Endometrial microvascular endothelial cells (primary cell): ENCODE measurements around the gene FNIP2. TPM values are rescaled to one million over a fixed set of nuclear protein-coding genes. Genes with fewer than 3 reads are reported as not detected.
"Not testable (repeated sequence)": the region's sequence is repeated elsewhere in the genome, so short reads cannot be mapped to it uniquely, and the experiment has no call there.

Source experiments
- in situ Hi-C: cut with HindIII; loops from 2 replicates; pipeline ENCODE4 v1.10.0; 2017; ENCODE audit warnings: low sequenced_read_pairs, low pct_unique_long_range_greater_than_20kb; ENCODE audit errors: inconsistent ontology term
- total RNA-seq: library from RNA; depleted of rRNA; stranded (reverse); fragments of >200 nt; gene quantifications from one replicate; pipeline ENCODE4 v1.2.3, GENCODE V29; 2015; ENCODE audit errors: inconsistent ontology term

FNIP2 gene
- total RNA-seq, 1 donor from 2014 or later = 11.7 TPM

DNA sequence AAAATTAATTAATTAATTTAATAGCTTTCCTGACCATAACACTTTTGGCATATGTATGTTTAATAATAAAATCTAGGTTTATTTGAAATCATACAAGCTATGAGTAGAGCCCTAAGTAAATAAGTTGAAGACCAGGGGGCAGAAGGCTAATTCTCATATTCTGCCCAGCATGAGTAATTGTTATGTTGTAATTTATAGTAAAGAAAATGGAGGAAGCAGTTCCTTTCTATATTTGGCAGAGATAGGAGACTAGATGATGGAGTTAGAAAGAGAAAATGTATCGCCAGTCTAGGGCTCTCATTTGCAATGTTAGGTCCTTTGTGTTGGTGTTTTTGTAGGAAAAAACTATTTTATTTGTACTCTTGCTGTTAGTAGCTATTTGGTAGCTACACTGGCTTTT is 89.1 kb downstream of the FNIP2 start:
- in situ Hi-C loops = no loop called here

DNA sequence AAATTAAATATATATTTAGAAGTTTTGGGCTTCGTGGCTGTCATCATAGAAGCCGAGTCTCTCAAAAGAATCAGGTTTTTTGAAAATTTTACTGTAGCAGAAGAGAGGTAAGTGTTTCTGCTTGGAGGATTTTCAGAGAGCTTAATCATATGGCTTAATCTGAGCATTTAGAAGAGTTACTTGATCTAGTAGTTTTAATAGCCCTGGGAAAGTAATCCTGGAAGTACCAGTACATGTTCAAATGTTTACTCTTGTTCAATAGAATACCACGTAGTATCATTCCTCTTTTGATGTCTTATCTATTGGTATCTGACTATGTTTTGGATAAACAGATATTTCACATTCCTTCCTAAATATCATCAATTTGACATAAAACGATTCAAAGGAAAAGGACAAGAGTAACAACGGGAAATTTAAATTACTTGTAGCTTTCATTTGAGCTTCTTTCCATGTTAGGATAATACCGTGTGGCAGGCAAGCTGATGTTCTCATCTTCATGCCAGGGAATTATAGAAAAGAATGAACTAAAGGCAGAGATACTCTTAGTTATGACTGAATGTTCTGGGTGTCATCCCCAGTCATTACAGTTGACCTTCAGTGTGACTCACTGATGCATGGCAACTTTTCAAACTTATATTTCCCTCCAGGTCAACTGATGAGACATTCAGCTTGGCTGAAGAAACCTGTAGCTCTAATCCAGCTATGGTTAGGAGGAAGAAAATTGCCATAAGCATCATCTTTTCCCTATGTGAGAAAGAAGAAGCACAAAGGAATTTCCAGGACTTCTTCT is 89.8 kb downstream of the FNIP2 start:
- in situ Hi-C loops = no loop called here

DNA sequence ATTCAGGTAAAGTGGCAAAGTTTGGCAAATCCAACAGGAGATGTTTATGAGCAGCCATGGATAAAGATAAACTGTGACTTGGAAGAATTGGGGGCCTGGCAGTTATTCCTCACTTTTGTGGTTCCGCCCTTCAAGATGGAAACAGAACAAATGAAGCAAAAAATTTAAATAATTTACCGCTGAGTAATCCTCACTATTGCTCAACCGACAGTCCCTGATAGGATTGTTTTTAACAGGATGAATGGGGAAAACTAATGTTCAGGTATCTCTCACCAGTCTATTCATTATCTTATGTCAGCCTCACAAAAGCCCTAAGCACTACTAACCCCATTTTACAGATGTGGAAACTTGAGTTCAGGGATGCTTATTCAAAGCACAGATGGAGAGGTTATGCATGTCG is 90.8 kb downstream of the FNIP2 start:
- in situ Hi-C loops = no loop called here

DNA sequence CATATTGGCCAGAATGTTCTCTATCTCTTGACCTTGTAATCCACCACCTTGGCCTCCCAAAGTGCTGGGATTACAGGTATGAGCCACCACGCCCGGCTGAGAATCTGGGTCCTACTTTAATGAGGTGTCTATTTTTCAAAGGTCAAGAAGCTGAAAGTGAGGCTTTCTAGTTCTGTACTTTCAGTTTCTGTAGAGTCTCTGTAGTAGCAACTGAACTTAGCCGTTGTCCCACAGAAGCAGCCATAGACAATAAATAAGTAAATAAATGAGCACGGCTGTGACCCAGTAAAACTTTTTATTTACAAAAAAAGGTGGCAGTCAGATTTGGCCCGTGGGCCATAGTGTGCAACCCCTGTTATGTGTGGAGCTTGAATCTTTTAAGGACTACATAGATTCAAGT is 92.0 kb downstream of the FNIP2 start:
- in situ Hi-C loops = no loop called here

DNA sequence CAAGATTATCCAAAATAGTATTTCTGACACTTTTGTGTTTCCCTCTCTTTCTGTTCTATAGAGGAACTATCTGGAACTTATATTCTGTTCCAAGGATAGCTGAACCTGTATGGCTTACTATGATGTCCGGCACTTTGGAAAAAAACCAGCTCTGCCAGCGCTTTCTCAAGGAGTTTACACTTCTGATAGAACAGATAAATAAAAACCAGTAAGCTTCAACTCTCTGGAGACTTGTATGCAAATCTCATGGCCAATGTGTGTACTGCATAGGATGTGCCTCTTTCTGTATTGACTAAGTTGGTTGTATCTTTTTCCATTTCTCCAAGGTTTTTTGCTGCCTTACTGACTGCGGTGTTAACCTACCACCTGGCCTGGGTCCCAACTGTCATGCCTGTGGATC is 92.5 kb downstream of the FNIP2 start:
- in situ Hi-C loops = no loop called here

DNA sequence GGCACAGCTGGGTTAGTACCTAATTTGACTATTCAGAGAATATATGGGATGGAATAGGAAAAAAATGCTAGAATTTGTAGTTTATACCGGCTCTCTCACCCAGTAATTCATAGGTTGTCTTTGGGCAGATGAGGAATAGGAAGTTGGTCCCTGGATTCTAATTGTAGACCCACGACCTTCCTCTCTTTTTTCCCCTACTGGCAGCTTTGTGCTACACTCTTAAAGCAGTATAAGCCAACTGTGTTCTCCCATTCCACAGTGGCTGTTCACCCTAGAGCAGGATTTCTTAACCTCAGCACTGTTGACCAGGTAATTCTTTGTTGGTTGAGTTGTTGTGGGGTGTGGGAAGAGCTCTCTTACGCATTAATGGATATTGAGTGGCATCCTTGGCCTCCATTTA is 92.9 kb downstream of the FNIP2 start:
- in situ Hi-C loops = no loop called here

DNA sequence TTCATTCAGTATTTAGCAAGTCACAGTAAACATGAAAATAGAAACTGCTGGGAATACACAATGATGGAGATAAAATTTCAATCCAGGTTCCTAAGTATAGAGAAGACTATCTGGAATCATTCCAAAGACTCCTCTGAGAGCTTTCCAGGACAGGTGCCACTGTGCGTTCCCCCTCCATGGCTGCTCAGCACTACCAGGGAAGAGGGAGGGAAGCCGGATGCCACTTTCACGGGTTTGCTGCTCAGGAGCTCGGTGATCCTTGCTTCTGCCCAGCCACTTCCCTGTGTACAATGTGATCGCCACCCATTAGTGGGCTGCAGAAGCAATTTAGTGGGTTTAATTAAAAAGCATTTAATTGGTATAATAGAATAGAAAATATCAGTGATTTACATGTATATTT is 94.5 kb downstream of the FNIP2 start:
- in situ Hi-C loops = no loop called here

DNA sequence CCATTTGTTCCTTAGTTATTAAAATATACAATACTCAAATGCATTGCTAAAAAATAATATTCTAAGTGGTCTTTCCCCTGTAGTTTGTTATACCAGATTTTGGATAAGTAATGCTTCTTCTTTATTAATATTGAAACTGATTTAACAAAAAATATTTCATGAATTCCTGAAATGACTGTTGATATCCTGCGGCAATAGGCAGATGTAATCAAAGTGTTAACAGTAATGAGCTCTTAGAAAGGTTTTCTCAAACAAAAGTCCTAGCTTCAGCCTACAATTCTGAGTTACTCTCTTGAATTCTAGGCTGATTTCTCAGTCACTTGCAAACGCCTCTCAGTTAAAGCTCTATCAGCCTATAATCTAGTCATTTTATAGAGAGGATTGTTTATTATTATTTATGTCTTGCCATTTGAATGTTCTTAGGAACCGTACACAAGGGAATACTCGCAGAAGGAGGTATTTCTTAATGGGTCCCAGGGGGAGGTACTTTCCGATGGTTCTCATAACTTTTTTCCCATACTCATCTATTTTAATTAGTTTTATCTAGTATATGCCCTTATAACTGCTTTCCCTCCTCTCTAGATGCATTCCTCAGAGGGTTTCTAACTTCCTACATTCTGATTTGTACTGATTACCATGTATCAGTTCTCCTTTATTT is 96.8 kb downstream of the FNIP2 start:
- in situ Hi-C loops = no loop called here

DNA sequence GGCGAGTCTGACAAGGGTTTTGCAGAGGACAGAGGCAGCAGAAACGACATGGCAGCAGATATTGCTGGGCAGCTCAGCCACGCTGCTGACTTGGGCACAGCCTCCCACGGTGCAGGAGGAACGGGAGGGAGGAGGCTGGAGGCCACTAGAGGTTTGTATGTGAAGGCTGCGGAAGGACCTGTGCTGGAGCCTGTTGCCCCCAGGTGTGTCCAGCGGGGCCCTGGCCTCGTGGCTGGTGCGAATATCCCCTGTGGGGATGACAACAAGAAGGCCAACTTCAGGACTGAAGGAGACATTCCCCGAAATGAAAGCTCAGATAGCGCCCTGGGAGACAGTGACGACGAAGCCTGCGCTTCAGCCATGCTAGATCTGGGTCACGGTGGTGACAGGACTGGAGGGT is 100.2 kb downstream of the FNIP2 start:
- in situ Hi-C loops = no loop called here

DNA sequence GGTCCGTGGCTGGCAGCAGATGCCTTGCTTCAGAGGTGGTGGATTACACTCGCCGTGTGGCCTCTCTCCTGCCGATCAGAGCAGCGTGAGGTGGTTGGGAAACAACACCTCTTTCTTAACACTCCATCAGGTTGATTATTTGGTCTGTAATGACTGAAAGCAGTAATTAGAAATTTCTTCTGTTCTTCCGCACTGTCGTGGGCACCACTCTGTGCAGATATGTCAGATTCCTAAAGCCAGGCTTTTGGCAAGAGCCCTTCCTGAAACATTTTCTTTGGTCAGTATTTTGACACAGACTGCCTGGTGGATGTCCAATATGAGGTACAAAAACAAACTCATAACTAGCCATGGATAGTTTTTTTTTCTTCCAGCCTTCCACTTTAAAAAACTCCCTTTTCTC is 100.9 kb downstream of the FNIP2 start:
- in situ Hi-C loops = no loop called here

DNA sequence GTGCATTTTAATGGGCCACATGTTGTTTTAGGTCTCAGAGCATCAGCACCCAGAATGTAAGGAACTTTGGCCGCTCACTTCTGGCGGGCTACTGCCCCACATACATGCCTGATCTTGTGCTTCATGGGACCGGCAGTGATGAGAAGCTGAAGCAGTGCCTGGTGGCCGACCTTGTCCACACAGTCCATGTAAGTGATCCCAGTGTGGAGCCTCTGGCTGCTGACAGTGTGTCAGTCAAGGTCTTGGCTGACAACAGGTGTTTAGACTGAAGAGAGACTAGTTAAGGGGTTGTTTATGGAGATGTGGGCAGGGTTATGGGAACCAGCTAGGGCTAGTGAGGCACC is 101.4 kb downstream of the FNIP2 start:
- in situ Hi-C loops = no loop called here

DNA sequence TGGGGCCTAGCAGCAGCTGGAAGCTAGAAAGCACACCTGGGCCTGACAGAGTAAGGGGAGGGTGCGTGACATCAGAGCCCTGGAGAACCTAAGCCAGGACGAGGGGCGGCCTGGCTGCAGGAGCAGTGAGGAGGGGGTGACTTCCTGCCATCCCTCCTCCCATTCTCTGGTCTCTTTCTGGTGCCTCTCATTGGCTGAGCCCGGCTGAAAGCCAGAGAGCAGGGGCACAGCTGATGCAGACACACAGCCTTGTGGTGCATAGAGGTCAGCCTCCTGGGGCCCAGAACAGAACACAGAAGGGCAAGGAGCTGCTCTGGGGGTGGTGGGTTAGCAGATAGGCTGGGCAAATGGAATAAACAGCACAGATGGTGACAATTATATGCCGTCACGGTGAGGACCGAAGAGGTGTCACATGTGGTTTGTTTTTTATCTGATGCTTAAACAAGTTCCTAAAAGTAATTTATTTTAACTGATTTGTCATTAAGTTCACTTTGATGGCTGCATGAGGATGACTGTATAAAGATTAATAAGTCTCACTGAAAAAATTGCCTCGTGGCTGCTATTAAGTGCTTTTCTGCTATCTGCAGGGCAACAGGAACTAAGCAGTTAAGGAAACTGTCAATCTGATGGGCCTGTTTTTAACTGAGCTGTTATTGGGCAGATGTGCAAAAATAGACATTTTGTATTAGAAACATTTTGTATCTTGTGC is 102.0 kb downstream of the FNIP2 start:
- in situ Hi-C loops = no loop called here

DNA sequence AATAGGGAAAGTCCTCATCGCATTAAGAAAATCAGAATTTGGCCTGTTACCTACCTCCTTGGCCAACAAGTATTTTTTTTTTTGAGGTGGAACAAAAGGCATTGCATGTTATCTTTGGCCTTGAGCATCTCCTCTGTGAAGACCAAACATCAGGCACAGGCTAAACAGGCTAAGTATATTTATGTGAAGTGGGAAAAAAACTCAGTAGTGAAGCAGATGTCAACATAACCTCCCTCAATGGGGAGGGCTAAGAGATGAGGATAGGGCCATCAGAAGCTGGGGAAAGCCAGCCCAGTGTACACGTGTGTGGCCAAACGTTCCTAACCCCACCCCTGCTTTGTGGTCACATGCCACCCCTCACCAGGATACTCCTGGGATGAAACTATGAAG is 102.5 kb downstream of the FNIP2 start:
- in situ Hi-C loops = no loop called here

DNA sequence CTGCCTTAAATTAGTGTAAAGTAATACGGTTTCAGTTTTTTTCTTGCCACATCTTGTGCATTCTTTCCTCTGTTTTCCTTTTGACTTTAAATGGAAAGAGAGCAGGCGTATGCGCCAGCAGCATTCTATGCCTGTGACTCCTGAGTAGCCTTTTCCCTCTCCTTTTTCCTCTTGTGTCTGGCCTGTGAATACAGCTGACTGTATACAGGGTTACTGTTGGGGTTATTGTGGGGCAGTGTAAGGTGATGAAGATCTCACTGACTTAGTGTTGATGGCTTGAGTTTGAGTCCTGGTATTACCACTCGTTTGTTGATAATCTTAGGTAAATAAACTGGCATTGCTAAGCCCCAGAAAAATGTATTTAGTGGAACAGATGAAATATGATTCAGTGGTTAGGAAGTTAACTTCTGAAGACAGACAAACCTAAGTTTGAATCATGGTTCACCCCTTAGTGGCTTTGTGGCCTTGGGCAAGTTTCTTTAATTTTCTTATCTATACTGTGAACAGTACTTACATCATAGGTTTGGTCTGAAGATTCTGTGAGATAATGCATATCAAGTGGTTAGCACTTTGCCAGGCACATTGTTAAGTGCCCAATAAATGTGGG is 105.1 kb downstream of the FNIP2 start:
- in situ Hi-C loops = no loop called here

DNA sequence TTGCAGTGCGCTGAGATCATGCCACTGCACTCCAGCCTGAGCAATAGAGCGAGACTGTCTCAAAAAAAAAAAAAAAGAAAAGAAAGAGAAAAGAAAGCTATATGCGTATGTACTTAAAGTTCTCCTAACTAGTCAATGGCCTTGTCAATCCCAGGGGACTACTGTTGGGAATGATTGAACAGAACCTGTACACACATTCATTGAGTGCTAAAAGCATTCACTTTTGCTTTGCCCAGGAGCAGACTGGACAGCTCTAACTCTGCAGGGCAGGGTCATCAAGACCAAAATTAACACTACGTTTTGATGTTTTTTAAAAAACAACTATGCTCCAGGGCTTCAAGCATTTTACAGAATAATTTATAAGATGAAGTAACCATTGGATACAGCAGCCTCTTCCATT is 106.2 kb downstream of the FNIP2 start:
- in situ Hi-C loops = no loop called here

DNA sequence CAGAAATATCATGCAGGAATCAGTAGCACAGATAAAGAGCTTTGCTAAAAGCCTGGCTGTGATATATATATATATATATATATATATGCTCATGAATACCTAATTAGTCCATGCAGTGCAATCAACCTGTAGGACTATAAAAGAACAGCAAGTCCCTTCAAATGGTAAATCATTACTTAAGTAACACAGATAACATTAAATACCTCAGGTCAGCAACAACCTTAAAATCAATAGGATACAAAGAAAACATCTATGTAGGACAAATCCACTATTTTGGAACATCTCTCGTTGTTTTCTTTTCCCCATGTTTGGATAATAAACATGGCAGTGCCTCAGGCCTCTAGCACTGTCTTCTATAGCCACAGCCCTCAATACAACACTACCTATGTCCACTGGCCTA is 106.6 kb downstream of the FNIP2 start:
- in situ Hi-C loops = no loop called here

DNA sequence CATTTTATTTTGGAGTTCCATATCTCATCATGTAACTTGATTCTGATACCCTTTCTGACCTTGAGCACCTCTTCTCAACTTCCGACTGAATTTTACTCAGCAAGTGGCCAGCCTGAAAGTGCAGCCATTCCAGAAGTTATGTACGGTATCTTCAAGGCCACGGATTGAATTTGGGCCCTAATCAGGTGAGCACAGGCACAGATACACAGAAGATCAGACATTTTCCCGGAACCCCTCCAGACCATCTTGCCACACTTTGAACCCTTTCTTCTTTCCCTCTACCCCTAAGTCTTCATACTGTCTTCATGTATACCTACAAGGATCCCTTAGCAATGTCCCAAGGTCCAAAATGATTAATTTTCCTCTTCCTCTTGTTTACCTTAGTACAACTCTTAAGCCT is 108.2 kb downstream of the FNIP2 start:
- in situ Hi-C loops = no loop called here

DNA sequence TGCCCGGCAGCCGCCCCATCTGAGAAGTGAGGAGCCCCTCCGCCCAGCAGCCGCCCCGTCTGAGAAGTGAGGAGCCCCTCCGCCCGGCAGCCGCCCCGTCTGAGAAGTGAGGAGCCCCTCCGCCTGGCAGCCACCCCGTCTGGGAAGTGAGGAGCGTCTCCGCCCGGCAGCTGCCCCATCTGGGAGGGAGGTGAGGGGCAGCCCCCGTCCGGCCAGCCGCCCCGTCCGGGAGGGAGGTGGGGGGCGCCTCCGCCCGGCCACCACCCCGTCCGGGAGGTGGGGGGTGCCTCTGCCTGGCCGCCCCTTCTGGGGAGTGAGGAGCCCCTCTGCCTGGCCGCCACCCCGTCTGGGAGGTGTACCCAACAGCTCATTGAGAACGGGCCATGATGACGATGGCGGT is 113.3 kb downstream of the FNIP2 start:
- in situ Hi-C loops = not testable (repeated sequence)

DNA sequence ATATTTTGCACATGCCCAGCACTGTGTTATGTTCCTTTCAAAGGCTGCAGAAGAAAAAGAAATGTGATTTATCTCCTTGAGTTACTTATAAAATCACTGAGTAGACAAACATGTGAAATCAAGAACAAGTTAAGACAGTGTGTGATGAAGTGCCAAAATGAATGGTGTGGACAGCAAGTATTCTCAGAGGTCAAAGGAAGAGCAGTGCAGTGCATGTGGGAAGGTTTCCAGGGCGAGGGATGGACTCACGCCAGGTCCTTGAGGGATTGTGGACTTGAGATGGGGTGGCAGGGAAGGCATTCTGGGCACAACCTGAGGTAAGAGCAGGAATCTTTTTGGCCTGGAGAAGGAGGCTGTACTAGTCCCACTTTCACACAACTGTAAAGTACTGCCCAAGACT is 115.5 kb downstream of the FNIP2 start:
- in situ Hi-C loops = no loop called here

DNA sequence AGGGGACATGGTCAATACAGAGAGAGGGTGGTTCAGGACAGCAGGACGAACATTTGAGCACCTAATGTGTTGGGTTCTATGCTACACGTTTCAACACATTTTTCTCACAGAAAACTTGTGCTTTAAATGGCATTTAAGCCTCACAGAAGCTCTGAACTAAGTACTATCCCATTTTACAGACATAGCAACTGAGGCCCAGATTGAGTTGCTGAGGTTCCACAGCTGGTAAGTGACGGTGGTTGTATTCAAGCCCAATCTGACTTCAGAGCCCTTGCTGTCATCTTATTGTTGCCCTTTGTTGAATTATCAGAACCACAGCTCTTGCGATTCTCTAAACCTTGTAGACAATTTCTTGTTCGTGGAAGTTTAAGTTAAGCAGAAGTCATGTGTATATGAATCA is 116.7 kb downstream of the FNIP2 start:
- in situ Hi-C loops = no loop called here
